Measurements from ENCODE around the gene PNMA6F. TPM values are rescaled to one million over a fixed set of nuclear protein-coding genes. Genes with fewer than 3 reads are reported as not detected.
"Not testable (repeated sequence)": the region's sequence is repeated elsewhere in the genome, so short reads cannot be mapped to it uniquely, and the experiment has no call there.

PNMA6F gene
- total RNA-seq, 3 donors from 2014 or later = not detected

DNA sequence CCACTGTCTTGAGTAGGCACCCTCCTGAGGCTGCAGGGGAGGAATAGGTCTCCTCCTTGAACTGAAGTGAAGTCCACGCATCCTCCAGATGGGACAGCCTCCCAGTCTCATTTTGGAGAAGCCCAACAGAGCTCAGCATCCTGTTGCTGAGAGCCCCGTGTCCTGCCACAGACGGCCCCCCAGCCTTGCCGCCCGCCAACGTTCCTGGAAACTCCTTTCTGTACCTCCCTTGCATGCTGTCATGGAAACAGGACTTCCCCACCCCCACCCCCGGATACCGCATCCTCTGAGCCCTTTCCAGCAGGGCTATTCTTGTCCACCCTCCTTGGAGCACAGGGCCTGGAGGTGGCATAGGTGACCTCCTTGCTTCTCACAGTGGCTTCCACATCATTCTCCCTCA lies 37.6 kb downstream of the PNMA6F start:
- H3K9me3 ChIP-seq; DNase-seq (ENCODE audit: low spot score in 2 of 2); intact Hi-C loops (cut with DNase I; ENCODE audit: low total_unique reads); H3K36me3 ChIP-seq; H3K4me3 ChIP-seq; H3K27ac ChIP-seq; H3K27me3 ChIP-seq; H3K4me1 ChIP-seq: not testable (repeated sequence)

DNA sequence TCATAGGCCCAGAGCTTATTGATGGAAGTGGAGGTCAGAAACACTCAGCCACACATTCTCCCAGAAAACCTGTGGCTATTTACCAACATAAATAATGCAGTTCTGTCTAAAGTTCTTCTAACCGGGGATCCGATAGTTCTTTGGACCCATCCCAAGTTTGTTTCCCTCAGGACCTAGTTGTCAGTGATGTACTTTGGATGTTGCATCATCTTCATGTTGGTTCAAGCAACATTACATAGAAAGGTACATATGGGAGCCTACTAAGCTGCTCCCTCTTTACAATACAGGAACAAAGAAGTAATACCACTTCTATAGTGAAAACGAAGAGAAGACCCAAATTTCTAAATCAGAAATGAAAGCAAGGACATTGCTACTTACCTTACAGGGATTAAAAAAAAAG lies 39.8 kb downstream of the PNMA6F start:
- H3K4me1 ChIP-seq; H3K4me3 ChIP-seq; H3K36me3 ChIP-seq; DNase-seq (ENCODE audit: low spot score in 2 of 2); H3K27me3 ChIP-seq; intact Hi-C loops (cut with DNase I; ENCODE audit: low total_unique reads); H3K27ac ChIP-seq; H3K9me3 ChIP-seq: not testable (repeated sequence)

DNA sequence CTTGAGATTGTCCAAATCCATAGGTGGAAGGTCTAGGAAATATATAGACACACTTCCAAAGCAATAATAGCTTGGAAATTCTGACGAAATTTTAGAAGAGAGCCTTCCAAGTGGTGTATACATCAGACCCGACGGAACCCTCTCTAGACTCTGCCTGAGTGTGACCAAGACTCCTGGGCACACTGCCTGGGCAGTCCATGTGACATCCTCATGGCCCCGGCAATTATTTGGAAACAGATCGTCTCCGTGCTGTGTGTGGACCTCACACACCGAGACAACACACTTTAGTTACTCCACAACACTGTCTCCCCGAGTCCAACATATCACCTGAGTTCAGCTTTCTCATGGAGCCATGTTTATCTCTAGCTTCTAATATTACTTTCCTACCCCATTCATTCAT lies 42.3 kb downstream of the PNMA6F start:
- H3K27me3 ChIP-seq; DNase-seq (ENCODE audit: low spot score in 2 of 2); H3K27ac ChIP-seq; H3K4me1 ChIP-seq; H3K4me3 ChIP-seq; intact Hi-C loops (cut with DNase I; ENCODE audit: low total_unique reads); H3K36me3 ChIP-seq; H3K9me3 ChIP-seq: not testable (repeated sequence)

DNA sequence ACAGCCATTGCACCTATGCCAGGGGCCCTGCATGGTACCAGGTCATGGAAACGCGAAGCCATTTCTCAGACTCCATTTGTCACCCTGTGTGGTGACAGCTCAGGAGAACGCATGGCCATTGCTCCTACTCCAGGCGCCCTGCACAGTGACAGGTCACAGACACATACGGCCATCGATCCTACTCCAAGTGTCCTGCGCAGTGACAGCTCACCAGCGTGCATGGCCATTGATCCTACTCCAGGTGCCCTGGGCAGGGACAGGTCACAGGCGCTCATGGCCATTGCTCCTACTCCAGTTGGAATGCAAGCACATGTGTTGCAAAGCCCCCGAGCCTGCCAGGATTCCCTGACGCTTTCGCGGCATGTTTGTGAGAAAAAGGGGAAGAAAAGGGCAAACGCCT lies 45.5 kb downstream of the PNMA6F start:
- intact Hi-C loops (cut with DNase I; ENCODE audit: low total_unique reads); H3K4me1 ChIP-seq; H3K4me3 ChIP-seq: not testable (repeated sequence)

DNA sequence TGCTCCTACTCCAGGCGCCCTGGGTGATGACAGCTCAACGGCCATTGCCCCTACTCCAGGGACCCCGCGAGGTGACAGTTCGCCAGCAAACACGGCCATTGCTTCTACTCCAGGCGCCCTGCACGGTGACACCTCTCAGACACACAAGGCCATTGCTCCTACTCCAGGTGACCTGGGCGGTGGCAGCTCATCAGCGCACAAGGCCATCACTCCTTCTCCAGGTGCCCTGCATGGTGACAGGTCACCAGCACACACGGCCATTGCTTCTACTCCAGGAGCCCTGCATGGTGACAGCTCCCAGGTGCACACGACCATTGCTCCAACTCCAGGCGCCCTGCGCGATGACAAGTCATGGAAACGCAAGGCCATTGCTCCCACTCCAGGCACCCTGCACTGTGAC lies 46.1 kb downstream of the PNMA6F start:
- DNase-seq (ENCODE audit: low spot score in 2 of 2); H3K9me3 ChIP-seq; intact Hi-C loops (cut with DNase I; ENCODE audit: low total_unique reads): not testable (repeated sequence)

More for the DNA sequence above, 45.5 kb downstream of the PNMA6F start:
- H3K9me3 ChIP-seq; H3K27ac ChIP-seq; H3K36me3 ChIP-seq; DNase-seq (ENCODE audit: low spot score in 2 of 2); H3K27me3 ChIP-seq: not testable (repeated sequence)

DNA sequence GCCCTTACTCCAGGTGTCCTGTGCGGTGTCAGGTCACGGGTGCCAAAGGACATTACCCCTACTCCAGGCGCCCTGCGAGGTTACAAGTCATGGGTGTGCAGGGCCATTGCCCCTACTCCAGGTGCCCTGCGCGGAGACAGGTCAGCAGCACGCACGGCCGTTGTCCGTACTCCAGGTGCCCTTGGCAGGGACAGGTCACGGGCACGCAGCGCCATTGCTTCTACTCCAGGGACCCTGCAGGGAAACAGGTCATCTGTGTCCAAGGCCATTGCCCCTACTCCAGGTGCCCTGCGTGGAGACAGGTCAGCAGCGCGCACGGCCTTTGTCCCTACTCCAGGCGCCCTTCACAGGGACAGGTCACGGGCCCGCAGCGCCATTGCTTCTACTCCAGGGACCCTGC lies 49.0 kb downstream of the PNMA6F start:
- H3K9me3 ChIP-seq; H3K27ac ChIP-seq; H3K27me3 ChIP-seq; DNase-seq (ENCODE audit: low spot score in 2 of 2); H3K4me3 ChIP-seq; intact Hi-C loops (cut with DNase I; ENCODE audit: low total_unique reads); H3K4me1 ChIP-seq; H3K36me3 ChIP-seq: not testable (repeated sequence)

More for the DNA sequence above, 46.1 kb downstream of the PNMA6F start:
- not testable (repeated sequence) for H3K4me3 ChIP-seq, H3K27me3 ChIP-seq, H3K36me3 ChIP-seq, H3K4me1 ChIP-seq, H3K27ac ChIP-seq

DNA sequence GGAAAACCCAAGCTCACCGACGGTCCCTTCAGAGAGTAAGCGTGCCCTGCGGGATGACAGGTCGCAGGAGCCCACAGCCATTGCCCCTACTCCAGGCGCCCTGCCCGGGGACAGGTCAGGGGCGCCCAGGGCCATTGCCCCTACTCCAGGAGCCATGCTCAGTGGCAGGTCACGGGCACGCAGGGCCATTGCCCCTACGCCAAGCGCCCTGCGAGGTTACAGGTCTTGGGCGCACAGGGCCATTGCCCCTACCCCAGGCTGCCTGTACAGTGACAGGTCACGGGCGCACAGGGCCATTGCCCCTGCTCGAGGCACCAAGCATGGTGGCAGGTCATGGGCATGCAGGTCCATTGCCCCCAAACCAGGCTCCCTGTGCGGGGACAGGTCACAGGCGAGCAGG lies 49.5 kb downstream of the PNMA6F start:
- H3K9me3 ChIP-seq = not testable (repeated sequence)

More for the DNA sequence above, 49.5 kb downstream of the PNMA6F start:
- H3K27me3 ChIP-seq; intact Hi-C loops (cut with DNase I; ENCODE audit: low total_unique reads); H3K4me1 ChIP-seq; H3K4me3 ChIP-seq; H3K27ac ChIP-seq; DNase-seq (ENCODE audit: low spot score in 2 of 2); H3K36me3 ChIP-seq: not testable (repeated sequence)

Other genes with a start within 250 kb of the PNMA6F start
- 1 to 10 TPM in 1 of 3 donors, under 1 TPM in 2; 0.33 to 1.8 (median 0.73) TPM for gene PNMA6A, start 249.3 kb downstream of the PNMA6F start, total RNA-seq
- not detected for gene MAGEA1, start 142.5 kb downstream of the PNMA6F start, total RNA-seq
- 10 to 100 TPM in 2 of 3 donors, 1 to 10 TPM in 1; 8.3 to 13.3 (median 12.8) TPM for gene ZNF275, start 12.4 kb upstream of the PNMA6F start, total RNA-seq
- not detected for gene PNMA6E, start 79.6 kb upstream of the PNMA6F start, total RNA-seq
- 1 to 10 TPM in 2 of 3 donors, under 1 TPM in 1; 0.29 to 1.6 (median 1.3) TPM for gene ZFP92, start 89.7 kb upstream of the PNMA6F start, total RNA-seq
- gene TREX2, start 124.3 kb upstream of the PNMA6F start, total RNA-seq = 1 to 10 TPM; 1.0 to 4.3 (median 1.9) TPM
- 10 to 100 TPM; 19.0 to 26.2 (median 21.9) TPM for gene HAUS7, start 148.8 kb upstream of the PNMA6F start, total RNA-seq
- gene BGN, start 173.2 kb upstream of the PNMA6F start, total RNA-seq = 10 to 100 TPM in 2 of 3 donors, 1 to 10 TPM in 1; 9.7 to 21.3 (median 11.0) TPM
- gene ATP2B3, start 195.9 kb upstream of the PNMA6F start, total RNA-seq = not detected

Measured in breast epithelium (tissue), 4 donors.